HG02973 (cell line): ENCODE measurements around the gene CLTRN.
"Not testable (repeated sequence)": the region's sequence is repeated elsewhere in the genome, so short reads cannot be mapped to it uniquely, and the experiment has no call there.

Source experiments
- ATAC-seq: cut with Tn5 transposase; IDR thresholded peaks from one replicate; pipeline ENCODE4 v1.9.1; 2021; ENCODE audit warnings: moderate library complexity; ENCODE audit not compliant: unreplicated experiment

The CLTRN gene

DNA sequence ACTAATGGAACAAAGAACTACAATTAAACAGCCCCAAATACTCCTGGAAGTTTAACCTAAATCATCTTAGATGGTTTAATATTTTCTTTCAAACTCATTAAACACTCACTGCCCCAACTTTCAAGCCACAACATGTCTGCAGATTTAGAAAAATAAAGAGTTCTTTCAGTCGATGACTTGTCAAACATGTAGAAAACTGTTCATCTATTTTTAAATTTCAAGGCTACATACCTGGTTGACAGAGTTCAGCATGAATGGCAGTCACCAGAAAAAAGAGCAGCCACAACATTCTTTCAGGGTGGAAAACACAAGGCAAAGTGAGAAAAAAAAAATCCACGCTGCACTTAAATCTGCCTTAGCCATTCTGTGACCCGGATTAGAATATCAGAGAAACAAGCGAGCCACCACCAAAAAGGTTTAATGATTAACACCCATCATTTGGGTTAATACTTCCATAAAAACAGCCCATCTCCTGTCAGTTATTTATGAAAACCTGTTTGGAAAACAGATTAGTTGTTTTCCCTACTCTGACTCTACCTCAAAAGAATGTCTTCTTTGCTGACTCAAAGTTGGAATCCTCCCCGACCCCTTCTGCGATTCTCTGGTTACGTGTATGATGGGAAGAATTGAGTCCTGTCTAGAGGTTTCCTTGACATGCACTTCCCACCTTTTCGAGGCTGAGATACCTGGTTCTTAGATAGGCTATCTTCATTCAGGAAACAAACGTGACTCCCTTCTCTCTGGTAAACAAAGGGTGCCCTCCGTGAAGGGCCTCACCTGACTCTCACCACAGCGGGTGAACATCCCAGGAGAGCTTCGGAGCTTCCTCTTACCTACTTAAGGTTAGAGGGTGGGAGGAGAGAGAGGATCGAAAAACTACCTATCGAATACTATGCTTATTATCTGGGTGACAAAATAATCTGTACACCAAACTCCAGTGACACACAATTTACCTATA is at the start of gene CLTRN:
TSS of gene CLTRN (minus strand) at position 319 of the 958 bp plus-strand sequence. CDS start at position 289, 30 bp downstream.
- no peak for ATAC-seq

- not testable (repeated sequence) for ATAC-seq
Observed at GRCh38 chrX:15704273-15704672, 39.7 kb upstream of the CLTRN start.

DNA sequence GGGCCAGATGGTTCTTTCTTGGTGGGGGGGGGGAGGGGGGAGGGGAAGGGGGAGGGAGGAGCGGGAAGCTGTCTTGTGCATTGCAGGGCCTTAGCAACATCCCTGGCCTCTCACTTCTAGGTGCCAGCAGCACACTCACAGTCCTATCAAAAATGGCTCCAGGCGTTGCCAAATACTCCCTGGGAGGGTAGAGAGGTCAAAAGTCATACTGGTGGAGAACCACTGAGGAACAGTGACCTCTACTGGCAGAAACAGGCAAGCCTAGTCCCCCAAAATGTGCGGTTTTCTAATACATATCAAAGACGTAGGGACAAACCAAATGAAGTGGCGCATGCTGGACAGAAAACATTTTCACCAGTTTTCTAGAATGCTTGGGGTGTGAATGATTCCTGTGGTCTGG is 39.2 kb upstream of the CLTRN start:
- ATAC-seq, result not testable (repeated sequence)

GRCh38 chrX:15702488-15703371 is 38.1 kb upstream of the CLTRN start:
- no peak for ATAC-seq

DNA sequence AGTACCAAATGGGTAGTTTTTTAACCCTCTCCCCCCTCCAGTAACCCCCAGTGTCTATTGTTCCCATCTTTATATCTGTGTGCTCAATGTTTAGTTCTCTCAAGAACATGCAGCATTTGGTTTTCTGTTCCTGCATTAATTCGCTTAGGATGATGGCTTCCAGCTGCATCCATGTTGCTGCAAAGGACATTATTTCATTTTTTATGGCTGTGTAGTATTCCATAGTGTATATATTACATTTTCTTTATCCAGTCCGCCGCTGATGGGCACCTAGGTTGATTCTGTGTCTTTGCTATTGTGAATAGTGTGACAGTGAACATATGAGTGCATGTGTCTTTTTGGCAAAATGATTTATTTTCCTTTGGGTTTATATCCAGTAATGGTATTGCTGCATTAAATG is 31.9 kb upstream of the CLTRN start:
- no peak for ATAC-seq

GRCh38 chrX:15694941-15695451 is 30.4 kb upstream of the CLTRN start:
- no peak for ATAC-seq

GRCh38 chrX:15686818-15687685 is 22.4 kb upstream of the CLTRN start:
- no peak for ATAC-seq

GRCh38 chrX:15683193-15683592 is 18.6 kb upstream of the CLTRN start:
- no peak for ATAC-seq

- ATAC-seq, result no peak
Observed at GRCh38 chrX:15681433-15681832, 16.8 kb upstream of the CLTRN start.

DNA sequence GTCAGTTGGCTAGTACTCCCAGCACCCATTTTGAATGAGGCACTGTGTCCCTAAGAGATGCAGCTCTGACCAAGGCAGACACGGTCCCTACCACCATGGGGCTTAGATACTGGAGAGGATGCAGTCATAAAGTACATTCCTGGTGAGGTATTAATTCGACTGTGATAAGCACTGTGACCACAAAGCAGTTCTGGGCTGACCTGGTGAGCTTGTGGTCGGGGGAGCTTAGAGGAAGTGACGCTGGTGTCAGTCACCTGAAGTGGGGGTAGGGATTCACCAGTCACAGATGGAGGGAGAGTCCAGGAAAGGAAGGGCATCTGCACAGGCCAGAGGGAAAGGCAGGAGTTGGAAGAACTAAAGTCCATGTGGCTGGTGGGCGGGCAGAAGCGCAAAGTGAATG is 15.8 kb upstream of the CLTRN start:
- peak; percentile 55 for ATAC-seq

GRCh38 chrX:15679246-15679645 is 14.6 kb upstream of the CLTRN start:
- ATAC-seq, result no peak

DNA sequence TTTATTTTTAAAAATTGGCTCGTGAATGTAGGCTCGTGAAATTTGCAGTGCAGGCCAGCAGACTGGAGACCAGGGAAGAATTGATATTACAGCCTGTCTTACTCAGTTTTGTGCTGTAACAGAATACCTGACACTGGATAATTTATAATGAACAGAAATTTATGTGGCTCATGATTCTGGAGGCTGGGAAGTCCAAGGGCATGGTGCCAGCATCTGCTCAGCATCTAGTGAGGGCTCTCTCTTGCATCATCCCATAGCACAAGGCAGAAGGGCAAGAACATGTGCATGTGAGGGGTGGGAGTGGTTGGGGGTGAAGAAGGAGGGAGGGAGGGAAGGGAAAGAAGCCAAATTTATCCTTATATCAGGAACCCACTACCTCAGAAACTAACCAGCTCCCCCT is 13.7 kb upstream of the CLTRN start:
- no peak for ATAC-seq

- no peak for ATAC-seq
Observed at GRCh38 chrX:15676886-15677285, 12.3 kb upstream of the CLTRN start.

- peak; percentile 64 for ATAC-seq
Observed at GRCh38 chrX:15675490-15675921, 10.9 kb upstream of the CLTRN start.

DNA sequence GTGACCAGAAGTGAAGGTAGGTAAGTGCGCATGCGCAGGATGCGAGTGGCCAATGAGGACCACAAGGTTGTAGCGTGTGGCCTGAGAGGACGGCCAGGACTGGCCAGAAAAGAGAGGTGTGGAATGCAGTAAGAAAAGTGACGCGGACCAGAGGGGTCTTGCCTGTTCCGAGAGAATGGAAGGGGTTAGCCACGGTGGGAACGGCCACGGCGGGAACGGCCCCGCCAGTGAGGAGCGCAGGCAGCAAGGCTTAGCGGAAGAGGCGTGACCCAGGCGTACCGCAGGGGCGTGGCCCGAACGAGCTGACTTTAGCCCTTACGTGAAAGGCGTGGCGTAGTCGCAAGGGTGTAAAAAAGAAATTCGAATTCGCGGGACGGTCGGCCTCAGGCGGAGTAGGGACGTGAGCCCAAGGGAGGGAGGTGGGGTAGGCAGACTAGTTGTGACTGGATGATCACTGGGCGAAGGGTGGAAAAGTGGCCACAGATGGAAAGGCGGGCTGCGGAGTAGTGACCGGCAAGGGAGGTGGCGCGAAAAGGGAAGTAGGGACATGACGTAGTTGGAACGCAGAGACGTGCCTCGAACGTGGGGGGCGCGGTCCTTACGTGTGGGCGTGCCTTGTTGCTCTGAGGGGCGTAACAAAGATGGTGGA is 10.4 kb upstream of the CLTRN start:
- peak; percentile 75 for ATAC-seq

DNA sequence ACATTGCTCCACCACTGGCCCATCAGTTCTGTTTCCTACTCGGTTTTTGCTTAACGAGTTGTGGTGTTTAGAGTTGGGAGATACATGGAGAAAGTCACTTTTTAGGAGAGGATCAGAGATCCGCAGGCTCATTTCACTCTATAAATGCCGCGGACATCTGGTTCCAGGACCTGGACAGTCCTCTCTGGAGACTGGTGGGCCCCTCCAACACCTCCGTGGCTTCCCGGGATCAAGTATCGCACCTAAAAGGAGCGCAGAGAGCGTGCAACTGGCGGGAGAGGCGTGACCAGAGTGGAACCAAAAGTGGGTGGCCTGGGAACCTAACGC is 9.9 kb upstream of the CLTRN start:
- no peak for ATAC-seq

- no peak for ATAC-seq
Observed at GRCh38 chrX:15673970-15674369, 9.4 kb upstream of the CLTRN start.

GRCh38 chrX:15672881-15673280 is 8.3 kb upstream of the CLTRN start:
- no peak for ATAC-seq

- no peak for ATAC-seq
Observed at GRCh38 chrX:15663439-15663838, 1.2 kb downstream of the CLTRN start.

DNA sequence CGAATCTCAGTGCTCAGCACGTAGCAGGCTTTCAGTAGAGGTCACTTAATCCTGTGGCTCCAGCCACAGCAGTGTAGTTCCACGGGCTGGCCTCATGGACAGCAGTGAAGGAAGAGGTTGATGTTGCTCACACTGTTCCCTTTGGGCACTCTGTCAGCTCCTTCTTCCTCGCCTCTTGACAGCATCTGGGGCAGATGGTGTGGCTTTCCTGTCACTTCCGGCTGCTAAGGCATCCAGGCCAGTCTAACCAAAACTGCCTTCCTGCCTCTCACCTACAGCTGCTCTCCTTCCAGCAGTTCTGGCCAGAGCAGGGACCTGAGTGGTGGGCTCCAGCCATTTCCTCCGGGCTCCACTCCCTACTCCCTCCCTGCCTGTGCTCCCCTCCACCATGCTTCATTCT is 9.8 kb downstream of the CLTRN start:
- ATAC-seq, result not testable (repeated sequence)
